AG04450 (cell line): ENCODE results near the gene KRT83. TPM values are rescaled to one million over a fixed set of nuclear protein-coding genes. Genes with fewer than 3 reads are reported as not detected.

Experiments
- CTCF ChIA-PET: fragments of 300-600, 350-600 bp; formaldehyde crosslinking; extraction: SDS; loops from one replicate; lab custom pipeline; 2022; ENCODE audit warnings: antibody characterized with exemption, inconsistent platforms; lab: Charles Lee
- POLR2A ChIA-PET: fragments of 350-600 bp; formaldehyde crosslinking; extraction: SDS; loops from one replicate; lab custom pipeline; 2021; ENCODE audit warnings: antibody characterized with exemption, inconsistent platforms; lab: Yijun Ruan, JAX
- DNase-seq: peaks from one replicate; pipeline ENCODE4 v3.0.0-alpha.2; 2011; ENCODE audit warnings: low read depth, low spot score
- H3K27ac ChIP-seq: one replicate; pipeline ENCODE4 v1.5.1; 2012; ENCODE audit warnings: low read depth, low read length, control low read depth
- H3K27me3 ChIP-seq: one replicate; pipeline ENCODE4 v1.6.0; 2012; ENCODE audit warnings: low read length; ENCODE audit not compliant: control insufficient read depth, insufficient read depth
- H3K4me3 ChIP-seq: 2 replicates; pipeline ENCODE4 v1.5.1; 2011; ENCODE audit warnings: mild to moderate bottlenecking, low read depth, low read length, control low read depth
- H3K9me3 ChIP-seq: 2 replicates; pipeline ENCODE4 v1.5.1; 2012; ENCODE audit warnings: low read length; ENCODE audit not compliant: control insufficient read depth, insufficient read depth
- polyA plus RNA-seq: library from polyadenylated mRNA; depleted of rRNA; stranded (reverse); fragments of >200 nt; gene quantifications from 2 replicates; pipeline ENCODE4 v1.2.3, GENCODE V29; 2011
- TF ChIP-seq, protein P1 (sequence below): IDR thresholded peaks from 2 replicates; pipeline ENCODE4 v1.5.1; 2011; ENCODE audit warnings: low read depth, low read length, control low read depth, inconsistent platforms

KRT83 gene
- polyA plus RNA-seq, 1 experiment: 0.04 TPM

DNA sequence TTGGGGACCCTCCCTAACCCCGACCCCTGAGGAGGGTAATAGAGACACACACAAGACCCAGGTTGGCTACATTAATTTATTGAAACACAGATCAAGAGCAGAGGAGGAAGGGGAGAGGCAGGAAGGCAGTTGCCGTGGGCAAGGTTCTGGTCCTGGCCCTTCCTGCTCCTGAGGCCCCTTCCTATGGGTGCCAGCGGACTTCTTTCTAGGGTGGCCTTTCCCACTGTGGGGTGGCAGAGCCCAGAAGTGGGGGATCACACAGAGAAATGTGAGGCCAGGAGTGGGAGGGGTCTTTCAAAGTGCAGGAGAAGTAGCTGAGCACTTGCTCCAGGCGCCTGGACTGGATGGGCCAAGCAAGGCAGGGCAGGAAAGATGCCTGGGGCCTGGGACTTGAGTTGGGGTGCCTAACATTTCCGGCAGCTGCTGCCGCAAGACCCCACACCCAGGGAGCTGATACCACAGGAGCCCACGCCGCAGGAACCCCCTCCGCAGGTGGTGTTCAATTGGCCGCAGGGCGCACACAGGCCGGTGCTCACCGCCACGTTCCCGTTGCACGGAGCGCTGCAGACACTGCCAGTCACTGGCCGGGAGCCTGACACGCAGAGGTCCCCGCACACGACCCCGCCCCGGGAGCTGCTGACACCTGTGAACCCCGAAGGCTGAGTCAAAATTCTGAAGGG lies 35.2 kb downstream of the KRT83 start:
- no peaks in the 10 kb centered on the region for H3K27me3 ChIP-seq
- DNase-seq: no peak
- ChIA-PET POLR2A (no interaction called here), CTCF (interaction anchor here (1.4 to 1.6 kb wide), 3 partner anchors 8 to 129 kb away, joined by 4 to 5 read pairs (median 4); no protein-coding TSS in a partner anchor)
- H3K27ac ChIP-seq: no peak overlapping the region
- TF ChIP-seq, protein P1, sequence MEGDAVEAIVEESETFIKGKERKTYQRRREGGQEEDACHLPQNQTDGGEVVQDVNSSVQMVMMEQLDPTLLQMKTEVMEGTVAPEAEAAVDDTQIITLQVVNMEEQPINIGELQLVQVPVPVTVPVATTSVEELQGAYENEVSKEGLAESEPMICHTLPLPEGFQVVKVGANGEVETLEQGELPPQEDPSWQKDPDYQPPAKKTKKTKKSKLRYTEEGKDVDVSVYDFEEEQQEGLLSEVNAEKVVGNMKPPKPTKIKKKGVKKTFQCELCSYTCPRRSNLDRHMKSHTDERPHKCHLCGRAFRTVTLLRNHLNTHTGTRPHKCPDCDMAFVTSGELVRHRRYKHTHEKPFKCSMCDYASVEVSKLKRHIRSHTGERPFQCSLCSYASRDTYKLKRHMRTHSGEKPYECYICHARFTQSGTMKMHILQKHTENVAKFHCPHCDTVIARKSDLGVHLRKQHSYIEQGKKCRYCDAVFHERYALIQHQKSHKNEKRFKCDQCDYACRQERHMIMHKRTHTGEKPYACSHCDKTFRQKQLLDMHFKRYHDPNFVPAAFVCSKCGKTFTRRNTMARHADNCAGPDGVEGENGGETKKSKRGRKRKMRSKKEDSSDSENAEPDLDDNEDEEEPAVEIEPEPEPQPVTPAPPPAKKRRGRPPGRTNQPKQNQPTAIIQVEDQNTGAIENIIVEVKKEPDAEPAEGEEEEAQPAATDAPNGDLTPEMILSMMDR: no peak
- no peaks in the 10 kb centered on the region; the same call in 1 of the 2 replicates for H3K9me3 ChIP-seq
- no peak overlapping the region for H3K4me3 ChIP-seq

DNA sequence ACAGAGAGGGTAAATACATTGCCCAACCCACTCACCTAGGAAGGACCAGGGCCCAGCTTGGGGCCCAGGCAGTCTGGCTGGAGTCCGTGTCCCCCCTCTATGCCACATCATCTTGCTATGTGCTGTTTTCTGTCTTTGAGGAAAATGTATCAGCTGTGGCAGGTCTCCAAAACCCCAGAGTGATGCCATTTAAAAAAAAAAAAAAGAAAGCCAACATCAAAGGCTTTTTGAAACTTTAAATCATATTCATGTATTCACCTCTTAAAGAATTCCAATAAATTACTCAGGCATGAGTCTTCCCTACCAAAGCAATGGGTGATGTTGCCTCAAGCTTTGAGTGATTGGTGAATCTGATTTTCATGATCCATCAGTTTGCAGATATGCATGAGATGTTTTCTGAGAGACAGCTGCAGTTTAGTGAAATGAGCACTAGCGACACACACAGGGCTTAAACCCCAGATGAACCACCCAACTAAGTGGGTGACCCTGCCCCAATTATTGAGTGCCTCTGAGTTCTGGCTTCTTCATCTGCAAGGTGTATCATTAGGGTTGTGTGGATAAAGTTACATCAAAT lies 35.9 kb downstream of the KRT83 start:
- TF ChIP-seq, protein P1: no peak
- DNase-seq: no peak
- ChIA-PET CTCF (interaction anchor here (0.6 kb wide), 1 partner anchor 31 kb away, joined by 4 read pairs; no protein-coding TSS in a partner anchor), POLR2A (no interaction called here)
- Histone ChIP-seq H3K9me3 (no peaks in the 10 kb centered on the region; the same call in 1 of the 2 replicates), H3K4me3 (no peak overlapping the region), H3K27ac (no peak overlapping the region), H3K27me3 (no peaks in the 10 kb centered on the region)

DNA sequence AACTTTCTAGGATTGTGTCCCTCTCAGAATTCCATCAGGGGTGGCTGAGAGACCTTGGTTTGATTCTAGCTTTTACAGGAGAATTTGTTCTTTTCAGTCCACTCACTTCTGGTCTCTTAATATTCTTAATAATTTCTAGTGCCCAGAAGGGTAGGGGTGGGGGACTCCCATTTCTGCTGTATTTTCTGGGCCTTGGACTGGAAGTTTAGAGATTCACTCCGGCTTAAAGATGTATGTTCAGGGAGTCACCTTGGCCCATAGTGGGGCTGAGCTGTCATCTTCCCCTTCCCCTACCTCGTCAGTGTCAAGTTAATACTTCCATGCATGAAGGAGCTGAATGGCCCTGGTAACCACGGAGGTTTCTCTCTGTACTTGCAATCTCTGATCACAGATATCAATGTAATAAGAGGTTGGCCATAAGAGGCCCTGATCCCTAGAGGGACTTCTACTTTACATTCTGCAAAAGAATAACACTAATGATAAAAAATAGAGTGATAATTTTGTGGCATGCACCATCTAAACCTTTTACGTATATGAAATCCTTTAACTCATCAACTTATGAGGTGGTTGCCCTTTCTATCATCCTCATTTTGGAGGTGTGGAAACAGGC lies 36.5 kb downstream of the KRT83 start:
- DNase-seq: no peak
- Histone ChIP-seq H3K27ac (no peak overlapping the region), H3K27me3 (no peaks in the 10 kb centered on the region), H3K9me3 (no peaks in the 10 kb centered on the region; the same call in 1 of the 2 replicates), H3K4me3 (no peak overlapping the region)
- ChIA-PET CTCF (no interaction called here), POLR2A (no interaction called here)
- TF ChIP-seq, protein P1: no peak

DNA sequence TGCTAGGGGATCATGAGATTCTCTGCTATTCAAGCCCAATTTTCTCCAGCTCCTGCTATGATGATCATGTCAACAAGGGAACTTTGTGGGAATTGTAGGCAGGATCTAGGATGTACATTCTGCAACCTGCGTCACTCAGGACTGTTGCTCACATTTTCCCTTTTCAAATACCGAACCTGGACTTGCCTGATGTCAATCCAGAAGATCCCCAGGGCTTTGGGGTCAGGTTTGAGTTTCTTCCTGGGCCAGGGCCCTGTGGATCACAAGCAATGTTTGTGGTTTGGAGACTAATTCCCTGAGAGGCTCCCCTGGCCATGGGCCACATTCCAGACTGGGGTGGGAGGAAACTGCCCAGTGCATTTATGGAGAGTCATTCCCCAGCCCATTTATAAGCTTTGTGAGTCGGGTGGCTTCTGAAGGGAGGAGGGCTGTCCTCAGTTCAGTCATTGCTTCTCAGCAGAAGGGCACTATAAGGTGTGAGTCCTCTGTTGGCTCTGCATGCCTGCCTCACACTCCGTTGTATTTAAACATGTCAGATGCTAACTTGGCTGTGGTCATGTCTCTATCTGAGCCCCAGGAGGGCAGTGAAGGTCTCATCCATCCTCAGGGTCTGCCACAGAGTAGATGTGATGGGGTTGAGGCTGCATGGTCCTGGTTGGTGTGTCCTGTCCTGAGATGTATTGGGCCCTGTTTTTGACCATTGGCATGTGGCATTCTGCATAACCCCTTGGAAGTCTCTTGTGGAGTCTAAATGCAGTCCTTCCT lies 40.2 kb downstream of the KRT83 start:
- Histone ChIP-seq H3K9me3 (no peaks in the 10 kb centered on the region; the same call in 1 of the 2 replicates), H3K4me3 (no peak overlapping the region), H3K27ac (peak overlapping the region; percentile 99), H3K27me3 (no peaks in the 10 kb centered on the region)
- peak; percentile 80 for DNase-seq
- POLR2A ChIA-PET: interaction anchor here (0.9 to 2.4 kb wide), 3 partner anchors 27 to 134 kb away, joined by 3 to 10 read pairs (median 3); no protein-coding TSS in a partner anchor
- CTCF ChIA-PET: interaction anchor here (1.0 to 4.4 kb wide), 8 partner anchors 14 to 124 kb away, joined by 5 to 121 read pairs (median 24); no protein-coding TSS in a partner anchor
- TF ChIP-seq, protein P1: no peak
